Immature natural killer cell (primary cell): ENCODE results near the gene IRF2. TPM values are rescaled to one million over a fixed set of nuclear protein-coding genes. Genes with fewer than 3 reads are reported as not detected.

ENCODE experiments used
- DNase-seq, 3 donors: peaks; one replicate each; pipeline ENCODE4 v3.0.0; 2022; ENCODE audit warnings: mixed read lengths in 1 of 3
- H3K27ac Mint-ChIP-seq, 6 donors: one replicate each; pipeline ENCODE4 v1.8.0; 2020; ENCODE audit warnings: mixed read lengths in 6 of 6, mild to moderate bottlenecking in 5 of 6, inconsistent platforms in 4 of 6, moderate library complexity in 3 of 6
- H3K27me3 Mint-ChIP-seq, 3 donors: one replicate each; pipeline ENCODE4 v1.8.0; 2020 to 2021; ENCODE audit warnings: low read depth in 3 of 3, mild to moderate bottlenecking in 3 of 3, mixed read lengths in 3 of 3, moderate library complexity in 3 of 3, inconsistent platforms in 1 of 3
- H3K36me3 Mint-ChIP-seq, 3 donors: one replicate each; pipeline ENCODE4 v1.8.0; 2020; ENCODE audit warnings: mixed read lengths in 3 of 3, inconsistent platforms in 2 of 3, mild to moderate bottlenecking in 2 of 3
- H3K4me1 Mint-ChIP-seq, 2 donors: one replicate each; pipeline ENCODE4 v1.8.0; 2020; ENCODE audit warnings: inconsistent platforms in 2 of 2, mild to moderate bottlenecking in 2 of 2, mixed read lengths in 2 of 2, moderate library complexity in 1 of 2
- H3K4me3 Mint-ChIP-seq, 5 donors: one replicate each; pipeline ENCODE4 v1.8.0; 2020; ENCODE audit warnings: mild to moderate bottlenecking in 5 of 5, mixed read lengths in 5 of 5, inconsistent platforms in 3 of 5, moderate library complexity in 3 of 5
- H3K9me3 Mint-ChIP-seq, 6 donors: one replicate each; pipeline ENCODE4 v1.8.0; 2020; ENCODE audit warnings: mild to moderate bottlenecking in 6 of 6, mixed read lengths in 6 of 6, inconsistent platforms in 4 of 6, moderate library complexity in 3 of 6
- polyA plus RNA-seq, 3 donors: library from polyadenylated mRNA; unstranded; fragments of 300-500 nt; fragmentation: Illumina TruSeq; gene quantifications; one replicate each; pipeline ENCODE4 v1.2.3, GENCODE V29; 2021

The IRF2 gene
- polyA plus RNA-seq, 3 donors from 2014 or later: 68.5 to 103 (median 76.9) TPM

- H3K36me3 Mint-ChIP-seq: peaks cover 4 to 27% (median 14%) of the 10 kb centered on the region in 3 donors
- no peak overlapping the region for H3K4me3 Mint-ChIP-seq
- H3K27ac Mint-ChIP-seq: peak overlapping the region; percentile 23 to 75 (median 62)
- no peak for DNase-seq
- H3K9me3 Mint-ChIP-seq: no peaks in the 10 kb centered on the region
- H3K4me1 Mint-ChIP-seq: peaks cover 57 to 87% of the 10 kb centered on the region in 2 donors
- peaks cover 0 to 2% (median 1%) of the 10 kb centered on the region in 3 donors for H3K27me3 Mint-ChIP-seq
Observed at GRCh38 chr4:184430163-184430562, 44.2 kb downstream of the IRF2 start.

GRCh38 chr4:184428787-184429186, 45.6 kb downstream of the IRF2 start:
- no peak for DNase-seq

GRCh38 chr4:184427687-184428086, 46.7 kb downstream of the IRF2 start:
- no peak overlapping the region for H3K4me3 Mint-ChIP-seq
- peaks cover 0 to 2% (median 1%) of the 10 kb centered on the region in 3 donors for H3K27me3 Mint-ChIP-seq
- no peak for DNase-seq
- no peaks in the 10 kb centered on the region for H3K9me3 Mint-ChIP-seq
- H3K36me3 Mint-ChIP-seq: peaks cover 14 to 39% (median 19%) of the 10 kb centered on the region in 3 donors
- H3K27ac Mint-ChIP-seq: peak overlapping the region; percentile 24 to 78 (median 70)
- peaks cover 58 to 87% of the 10 kb centered on the region in 2 donors for H3K4me1 Mint-ChIP-seq

More at GRCh38 chr4:184428787-184429186, 45.6 kb downstream of the IRF2 start:
- Mint-ChIP-seq H3K27me3 (peaks cover 0 to 2% (median 1%) of the 10 kb centered on the region in 3 donors), H3K9me3 (no peaks in the 10 kb centered on the region), H3K27ac (peak overlapping the region in 1 of 6 donors; percentile 73), H3K4me3 (no peak overlapping the region), H3K4me1 (peaks cover 59 to 87% of the 10 kb centered on the region in 2 donors), H3K36me3 (peaks cover 9 to 30% (median 14%) of the 10 kb centered on the region in 3 donors)

GRCh38 chr4:184427093-184427492, 47.3 kb downstream of the IRF2 start:
- peaks cover 0 to 3% (median 1%) of the 10 kb centered on the region in 3 donors for H3K27me3 Mint-ChIP-seq
- H3K4me1 Mint-ChIP-seq: peaks cover 57 to 87% of the 10 kb centered on the region in 2 donors
- H3K9me3 Mint-ChIP-seq: no peaks in the 10 kb centered on the region
- no peak overlapping the region for H3K4me3 Mint-ChIP-seq
- H3K36me3 Mint-ChIP-seq: peaks cover 19 to 41% (median 23%) of the 10 kb centered on the region in 3 donors
- peak overlapping the region; percentile 2 to 77 (median 53) for H3K27ac Mint-ChIP-seq
- no peak for DNase-seq

DNA sequence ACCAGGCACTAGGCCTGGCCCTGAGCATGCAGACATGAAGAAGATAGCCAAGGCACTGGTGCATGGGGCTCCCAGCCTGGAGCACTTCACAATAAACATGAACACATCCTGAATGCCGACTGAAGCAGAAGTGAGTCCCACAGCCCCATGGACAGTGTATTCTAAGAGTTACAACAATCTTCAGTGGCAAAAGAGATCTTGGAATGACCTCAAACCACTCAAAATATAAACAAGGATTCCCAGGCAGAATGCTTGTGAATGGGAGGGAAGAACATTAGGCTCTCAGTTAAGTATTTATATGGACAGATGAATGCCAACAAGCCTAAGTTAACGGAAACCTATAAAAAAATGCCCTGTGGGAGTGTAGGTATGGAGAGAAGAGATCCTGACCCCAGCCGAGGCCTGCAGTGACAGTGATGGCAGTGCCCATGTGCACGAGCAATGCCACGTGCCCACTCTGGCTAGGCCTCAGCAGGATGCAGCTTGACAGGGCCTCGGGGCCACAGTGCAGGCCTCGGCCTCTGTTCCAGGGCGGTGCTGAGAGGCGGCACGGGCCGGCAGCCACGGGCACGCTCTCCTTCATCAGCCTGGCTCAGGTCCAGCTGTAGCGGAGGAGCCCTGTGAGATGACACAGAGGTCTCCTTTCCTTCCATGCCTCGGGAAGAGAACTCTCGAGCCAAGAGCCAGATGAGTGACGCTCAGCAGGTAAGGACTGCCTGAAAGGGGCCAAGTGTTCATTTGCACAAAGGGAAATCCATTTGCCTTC, 49.2 kb downstream of the IRF2 start:
- H3K27ac Mint-ChIP-seq: peak overlapping the region in 4 of 6 donors; percentile 20 to 65 (median 50)
- H3K4me1 Mint-ChIP-seq: peaks cover 57 to 87% of the 10 kb centered on the region in 2 donors
- no peak for DNase-seq
- H3K36me3 Mint-ChIP-seq: peaks cover 19 to 48% (median 23%) of the 10 kb centered on the region in 3 donors
- H3K9me3 Mint-ChIP-seq: no peaks in the 10 kb centered on the region
- no peak overlapping the region for H3K4me3 Mint-ChIP-seq
- H3K27me3 Mint-ChIP-seq: peaks cover 0 to 3% (median 0%) of the 10 kb centered on the region in 3 donors

DNA sequence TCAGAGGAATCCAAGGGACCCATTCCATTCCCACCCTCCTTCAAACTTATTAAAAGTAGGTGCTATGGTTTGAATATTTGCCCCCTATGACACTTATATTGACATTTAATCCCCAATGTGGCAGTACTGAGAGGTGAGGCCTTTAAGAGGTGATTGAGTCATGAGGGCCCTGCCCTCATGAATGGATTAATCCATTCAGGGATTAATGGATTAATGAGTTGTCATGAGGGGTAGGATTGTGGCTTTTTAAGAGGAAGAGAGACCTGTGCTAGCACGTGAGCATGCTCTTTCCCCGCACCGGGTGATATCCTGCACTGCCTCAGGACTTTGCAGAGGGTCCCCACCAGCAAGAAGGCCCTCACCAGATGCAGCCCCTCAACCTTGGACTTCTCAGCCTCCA, 50.1 kb downstream of the IRF2 start:
- Mint-ChIP-seq H3K4me1 (peaks cover 60 to 81% of the 10 kb centered on the region in 2 donors), H3K9me3 (no peaks in the 10 kb centered on the region), H3K27ac (peak overlapping the region in 4 of 6 donors; percentile 20 to 46 (median 34)), H3K27me3 (peaks cover 0 to 3% (median 0%) of the 10 kb centered on the region in 3 donors), H3K36me3 (peaks cover 19 to 48% (median 23%) of the 10 kb centered on the region in 3 donors), H3K4me3 (no peak overlapping the region)
- DNase-seq: no peak

- peaks cover 59 to 86% of the 10 kb centered on the region in 2 donors for H3K4me1 Mint-ChIP-seq
- H3K27me3 Mint-ChIP-seq: peaks cover 0 to 3% (median 0%) of the 10 kb centered on the region in 3 donors
- H3K36me3 Mint-ChIP-seq: peaks cover 22 to 52% (median 22%) of the 10 kb centered on the region in 3 donors
- no peak overlapping the region for H3K4me3 Mint-ChIP-seq
- DNase-seq: no peak
- H3K27ac Mint-ChIP-seq: peak overlapping the region; percentile 5 to 89 (median 46)
- H3K9me3 Mint-ChIP-seq: no peaks in the 10 kb centered on the region
Observed at GRCh38 chr4:184423003-184423686, 51.2 kb downstream of the IRF2 start.

GRCh38 chr4:184422378-184422777, 52.0 kb downstream of the IRF2 start:
- Mint-ChIP-seq H3K36me3 (peaks cover 21 to 51% (median 25%) of the 10 kb centered on the region in 3 donors), H3K27ac (peak overlapping the region in 5 of 6 donors; percentile 3 to 88 (median 49)), H3K4me1 (peaks cover 64 to 86% of the 10 kb centered on the region in 2 donors), H3K4me3 (no peak overlapping the region), H3K27me3 (peaks cover 0 to 2% (median 1%) of the 10 kb centered on the region in 3 donors), H3K9me3 (no peaks in the 10 kb centered on the region)
- no peak for DNase-seq

- H3K4me3 Mint-ChIP-seq: peak overlapping the region in 1 of 5 donors; percentile 71
- no peaks in the 10 kb centered on the region for H3K9me3 Mint-ChIP-seq
- H3K36me3 Mint-ChIP-seq: peaks cover 18 to 45% (median 20%) of the 10 kb centered on the region in 3 donors
- no peak for DNase-seq
- peaks cover 0 to 5% (median 1%) of the 10 kb centered on the region in 3 donors for H3K27me3 Mint-ChIP-seq
- H3K27ac Mint-ChIP-seq: peak overlapping the region; percentile 49 to 88 (median 84)
- H3K4me1 Mint-ChIP-seq: peaks cover 64 to 87% of the 10 kb centered on the region in 2 donors
Observed at GRCh38 chr4:184421533-184422155, 52.7 kb downstream of the IRF2 start.

GRCh38 chr4:184420881-184421416, 53.4 kb downstream of the IRF2 start:
- peaks cover 0 to 5% (median 1%) of the 10 kb centered on the region in 3 donors for H3K27me3 Mint-ChIP-seq
- no peaks in the 10 kb centered on the region for H3K9me3 Mint-ChIP-seq
- peak overlapping the region; percentile 43 to 88 (median 76) for H3K27ac Mint-ChIP-seq
- DNase-seq: no peak
- H3K36me3 Mint-ChIP-seq: peaks cover 13 to 39% (median 20%) of the 10 kb centered on the region in 3 donors
- peaks cover 61 to 88% of the 10 kb centered on the region in 2 donors for H3K4me1 Mint-ChIP-seq
- peak overlapping the region in 2 of 5 donors; percentile 39 to 71 for H3K4me3 Mint-ChIP-seq

DNA sequence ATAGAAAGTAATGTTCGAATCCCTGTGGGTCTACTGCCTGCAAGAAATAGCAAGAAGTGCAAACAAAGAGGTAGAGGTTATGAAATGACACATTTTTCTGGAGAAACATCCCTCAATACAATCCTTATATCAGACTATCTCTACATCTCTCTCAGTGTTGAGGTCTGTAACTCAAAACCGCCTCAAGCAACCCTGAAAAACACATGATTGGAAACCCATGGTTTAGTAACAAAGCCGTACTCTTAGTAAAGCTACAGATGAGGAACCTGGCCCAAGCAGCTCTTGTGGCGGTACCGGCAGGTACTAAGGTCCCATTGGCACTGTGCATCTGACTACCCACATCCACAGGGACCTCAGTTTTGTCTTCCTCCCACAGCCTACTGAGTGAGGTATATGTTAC, 53.9 kb downstream of the IRF2 start:
- no peak for DNase-seq
- H3K9me3 Mint-ChIP-seq: no peaks in the 10 kb centered on the region
- H3K36me3 Mint-ChIP-seq: peaks cover 14 to 43% (median 20%) of the 10 kb centered on the region in 3 donors
- peak overlapping the region in 2 of 5 donors; percentile 17 to 71 for H3K4me3 Mint-ChIP-seq
- peaks cover 63 to 90% of the 10 kb centered on the region in 2 donors for H3K4me1 Mint-ChIP-seq
- H3K27me3 Mint-ChIP-seq: peaks cover 0 to 5% (median 1%) of the 10 kb centered on the region in 3 donors
- H3K27ac Mint-ChIP-seq: peak overlapping the region; percentile 43 to 88 (median 76)

GRCh38 chr4:184419976-184420375, 54.4 kb downstream of the IRF2 start:
- Mint-ChIP-seq H3K27me3 (peaks cover 0 to 5% (median 1%) of the 10 kb centered on the region in 3 donors), H3K9me3 (no peaks in the 10 kb centered on the region), H3K4me3 (peak overlapping the region in 2 of 5 donors; percentile 17 to 71), H3K36me3 (peaks cover 18 to 45% (median 21%) of the 10 kb centered on the region in 3 donors), H3K4me1 (peaks cover 63 to 90% of the 10 kb centered on the region in 2 donors), H3K27ac (peak overlapping the region; percentile 43 to 88 (median 76))
- DNase-seq: no peak
